ENCODE data around the gene PTGS2.

Gene PTGS2

DNA sequence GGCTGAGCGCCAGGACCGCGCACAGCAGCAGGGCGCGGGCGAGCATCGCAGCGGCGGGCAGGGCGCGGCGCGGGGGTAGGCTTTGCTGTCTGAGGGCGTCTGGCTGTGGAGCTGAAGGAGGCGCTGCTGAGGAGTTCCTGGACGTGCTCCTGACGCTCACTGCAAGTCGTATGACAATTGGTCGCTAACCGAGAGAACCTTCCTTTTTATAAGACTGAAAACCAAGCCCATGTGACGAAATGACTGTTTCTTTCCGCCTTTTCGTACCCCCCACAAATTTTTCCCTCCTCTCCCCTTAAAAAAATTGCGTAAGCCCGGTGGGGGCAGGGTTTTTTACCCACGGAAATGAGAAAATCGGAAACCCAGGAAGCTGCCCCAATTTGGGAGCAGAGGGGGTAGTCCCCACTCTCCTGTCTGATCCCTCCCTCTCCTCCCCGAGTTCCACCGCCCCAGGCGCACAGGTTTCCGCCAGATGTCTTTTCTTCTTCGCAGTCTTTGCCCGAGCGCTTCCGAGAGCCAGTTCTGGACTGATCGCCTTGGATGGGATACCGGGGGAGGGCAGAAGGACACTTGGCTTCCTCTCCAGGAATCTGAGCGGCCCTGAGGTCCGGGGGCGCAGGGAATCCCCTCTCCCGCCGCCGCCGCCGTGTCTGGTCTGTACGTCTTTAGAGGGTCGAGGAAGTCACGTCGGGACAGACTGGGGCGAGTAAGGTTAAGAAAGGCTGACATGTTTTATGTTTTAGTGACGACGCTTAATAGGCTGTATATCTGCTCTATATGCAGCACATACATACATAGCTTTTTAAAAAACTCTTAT, at the start of gene PTGS2:
Gene PTGS2 (minus strand): TSS at position 179 of the 817 bp plus-strand sequence. CDS start 133 bp downstream, at position 46.
- DNase-seq = no peak

- DNase-seq = no peak
These were observed 42.6 kb upstream of the PTGS2 start for GRCh38 chr1:186722711-186723309.

- DNase-seq = no peak
These were observed 37.1 kb upstream of the PTGS2 start for GRCh38 chr1:186717286-186717685.

DNA sequence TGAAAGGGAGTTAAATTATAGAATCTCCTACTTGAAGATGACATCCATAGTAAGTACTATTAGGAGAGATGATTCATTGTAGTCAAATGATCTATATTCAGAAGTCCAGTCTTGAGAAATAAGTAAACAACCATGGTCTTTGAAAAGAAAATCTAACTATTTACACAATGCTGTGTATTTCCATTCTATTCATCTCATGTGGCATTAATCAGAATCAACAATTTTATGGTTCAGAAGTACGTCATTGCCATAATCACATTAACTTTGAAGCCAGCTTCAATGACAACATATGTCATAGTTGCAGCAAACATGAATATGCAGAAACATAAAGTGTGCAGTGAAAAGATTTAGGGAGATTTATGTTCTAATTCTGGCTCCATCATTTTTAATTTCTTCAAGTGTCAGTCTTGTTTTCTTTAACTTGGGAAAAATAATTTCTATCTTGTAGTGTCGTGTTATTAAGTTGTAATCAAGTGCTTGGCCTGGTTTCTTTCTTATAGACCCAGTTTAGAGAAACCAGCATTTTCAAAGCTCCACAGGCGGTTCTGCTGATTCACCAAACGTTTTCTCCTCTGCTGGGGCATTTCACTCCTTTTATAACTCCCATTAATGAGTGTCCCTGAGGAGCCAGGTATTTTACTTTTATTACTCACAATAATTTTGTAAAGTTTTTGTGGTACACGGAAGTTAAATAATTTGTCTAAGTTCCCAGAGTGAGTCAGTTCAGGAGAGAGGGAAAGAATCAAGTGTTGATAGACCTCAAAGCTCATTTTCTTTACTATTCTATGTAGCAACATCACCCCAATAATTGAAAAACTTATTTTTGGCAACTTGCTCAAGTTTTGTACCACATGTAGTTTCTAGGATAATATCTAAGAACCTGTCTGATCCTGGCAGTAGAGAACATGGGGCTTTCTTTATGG, 35.9 kb upstream of the PTGS2 start:
- DNase-seq = no peak

GRCh38 chr1:186710696-186711095, 30.5 kb upstream of the PTGS2 start:
- no peak for DNase-seq

DNA sequence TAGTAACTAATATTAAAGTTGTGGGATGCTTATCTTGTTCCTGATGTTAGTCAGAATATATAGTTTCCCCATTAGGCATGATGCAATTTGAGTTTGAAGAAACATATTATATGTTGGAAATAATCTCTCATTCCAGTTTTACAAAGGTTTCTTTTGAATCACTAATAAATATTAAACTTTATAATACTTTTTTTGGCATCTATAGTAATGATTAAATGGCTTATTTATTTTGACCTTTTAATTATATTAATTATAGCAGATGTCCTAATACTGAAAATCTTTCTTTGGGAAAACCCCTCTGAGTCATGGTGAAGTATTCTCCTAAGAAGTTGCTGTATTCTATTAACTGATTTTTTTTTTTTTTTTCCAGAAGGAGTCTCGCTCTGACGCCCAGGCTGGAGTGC, 28.5 kb upstream of the PTGS2 start:
- no peak for DNase-seq

DNA sequence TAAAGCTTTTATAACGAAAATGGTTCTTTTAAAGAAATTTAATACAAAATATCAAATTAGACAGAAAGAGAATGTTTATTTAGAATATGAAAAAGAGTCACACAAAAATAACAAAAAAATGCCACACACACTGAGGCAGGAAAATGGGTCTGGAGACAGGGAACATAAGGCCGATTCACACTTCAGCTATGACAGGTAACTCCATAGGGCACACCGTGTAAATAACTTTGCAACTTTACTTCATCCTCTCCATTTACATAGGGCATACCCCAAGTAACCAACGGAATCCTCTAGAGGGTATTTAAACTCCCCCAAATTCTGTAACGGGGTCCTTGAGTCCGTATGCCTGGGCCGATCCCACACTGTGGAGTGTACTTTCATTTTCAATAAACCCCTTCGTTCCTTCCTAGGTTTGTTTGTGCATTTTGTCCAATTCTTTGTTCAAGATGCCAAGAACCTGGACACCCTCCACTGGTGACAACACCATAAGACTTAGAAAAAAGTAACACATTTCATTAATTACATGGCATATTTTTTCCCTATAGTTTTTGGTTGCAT, 23.1 kb upstream of the PTGS2 start:
- no peak for DNase-seq

DNA sequence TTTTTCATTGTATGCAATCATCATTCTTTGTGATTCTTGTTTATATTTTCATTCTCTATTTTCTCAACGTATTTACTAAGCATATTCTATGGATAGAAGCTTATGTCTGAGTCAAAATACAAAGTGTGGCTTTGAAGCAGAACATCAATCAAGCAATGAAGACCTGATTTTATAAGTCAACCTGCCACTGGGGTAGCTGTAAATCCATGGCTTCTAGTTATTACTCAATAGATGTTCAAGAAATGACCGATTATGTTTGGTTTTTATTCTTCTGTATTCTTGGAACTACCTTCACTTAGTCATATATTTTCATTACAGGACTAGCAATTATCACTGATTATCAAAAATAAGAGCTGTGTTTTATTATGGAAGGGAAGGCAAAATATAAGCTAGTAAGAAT, 20.5 kb upstream of the PTGS2 start:
- no peak for DNase-seq

DNA sequence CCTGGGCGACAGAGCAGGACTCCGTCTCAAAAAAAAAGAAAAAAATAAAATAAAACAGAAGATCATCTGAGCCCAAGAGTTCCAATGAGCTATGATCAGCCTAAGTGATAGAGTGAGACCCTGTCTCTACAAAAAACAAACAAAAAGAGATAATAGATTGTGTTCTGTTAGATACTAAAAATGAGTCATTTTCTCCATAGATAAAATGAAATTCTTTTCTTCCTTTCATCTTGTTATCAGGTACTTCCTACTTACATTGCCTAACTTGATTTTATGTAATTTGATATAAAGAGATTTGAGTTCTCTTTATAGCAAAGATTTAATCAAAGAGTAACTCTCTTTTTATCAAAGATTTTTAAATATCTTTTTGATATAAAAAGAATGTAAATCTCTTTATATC, 19.3 kb upstream of the PTGS2 start:
- DNase-seq = no peak

- DNase-seq = no peak
These were observed 9.7 kb upstream of the PTGS2 start for GRCh38 chr1:186689907-186690306.

- DNase-seq = no peak
These were observed 9.2 kb upstream of the PTGS2 start for GRCh38 chr1:186689376-186689775.

DNA sequence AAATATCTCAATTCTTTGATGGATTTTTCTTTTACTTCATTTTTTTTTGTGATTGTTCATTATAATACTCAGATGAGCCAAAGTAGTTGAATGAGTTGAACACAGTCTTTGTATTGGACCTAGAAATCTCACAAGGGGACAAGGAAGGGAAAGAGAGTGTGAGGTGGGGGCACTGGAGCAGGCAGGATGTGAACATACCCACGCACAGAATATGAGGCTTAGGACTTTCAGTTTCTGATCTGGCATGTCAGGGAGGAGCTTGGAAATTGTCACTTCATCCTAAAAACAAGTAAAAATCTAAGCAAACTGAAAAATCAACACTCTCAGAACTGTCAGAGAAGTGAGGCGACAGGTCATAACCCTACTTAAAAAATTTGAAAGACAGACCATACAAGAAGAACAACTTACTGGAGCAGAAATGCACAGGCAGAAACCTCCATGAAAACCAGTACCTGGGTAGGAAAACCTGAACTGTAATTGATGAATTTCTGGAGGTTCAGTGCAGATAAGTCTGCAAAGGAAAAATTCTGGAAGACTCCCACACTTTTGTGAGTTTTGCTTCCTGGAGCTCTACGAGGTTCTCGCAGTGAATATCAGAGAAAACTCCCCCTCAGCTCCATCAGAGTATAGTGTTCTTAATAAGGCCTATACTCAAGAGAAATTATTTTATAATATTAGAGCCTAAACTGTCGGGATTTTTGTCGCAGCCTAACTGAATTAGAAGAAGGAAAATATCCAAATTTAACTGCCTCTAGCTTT, 3.6 kb upstream of the PTGS2 start:
- no peak for DNase-seq

GRCh38 chr1:186682736-186683135, 2.5 kb upstream of the PTGS2 start:
- DNase-seq = no peak

- DNase-seq = no peak
These were observed 1.6 kb upstream of the PTGS2 start for GRCh38 chr1:186681801-186682200.

DNA sequence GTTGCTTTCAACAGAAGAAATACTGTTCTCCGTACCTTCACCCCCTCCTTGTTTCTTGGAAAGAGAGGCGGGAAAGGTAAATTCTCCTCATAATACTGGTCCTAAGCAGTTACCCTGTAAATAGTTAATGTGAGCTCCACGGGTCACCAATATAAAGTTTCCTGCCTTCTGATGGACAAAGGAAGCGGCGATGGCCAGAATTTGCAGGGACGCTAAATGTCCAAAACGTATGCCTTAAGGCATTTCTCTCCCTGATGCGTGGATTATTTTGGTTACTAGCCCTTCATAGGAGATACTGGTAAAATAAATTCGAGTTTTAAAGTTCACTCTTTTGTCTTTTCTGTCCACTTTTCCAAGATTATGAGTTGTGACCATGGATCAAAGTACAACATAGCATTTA, 898 bp upstream of the PTGS2 start:
- DNase-seq = no peak

DNA sequence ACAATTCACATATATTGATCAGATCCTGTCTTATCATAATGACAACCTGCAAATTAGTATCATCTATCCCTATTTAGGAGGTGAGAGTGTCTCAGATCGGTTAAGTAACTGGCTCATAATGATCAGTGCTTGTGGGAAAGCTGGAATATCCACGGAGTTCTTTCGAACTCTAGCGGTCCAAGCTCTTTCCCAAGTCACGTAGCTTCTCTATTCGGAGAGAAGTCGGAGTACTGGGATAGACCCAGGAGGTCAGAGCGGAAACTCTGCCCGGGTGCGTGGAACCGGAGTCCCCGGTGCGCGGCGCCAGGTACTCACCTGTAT, 339 bp downstream of the PTGS2 start:
- no peak for DNase-seq

DNA sequence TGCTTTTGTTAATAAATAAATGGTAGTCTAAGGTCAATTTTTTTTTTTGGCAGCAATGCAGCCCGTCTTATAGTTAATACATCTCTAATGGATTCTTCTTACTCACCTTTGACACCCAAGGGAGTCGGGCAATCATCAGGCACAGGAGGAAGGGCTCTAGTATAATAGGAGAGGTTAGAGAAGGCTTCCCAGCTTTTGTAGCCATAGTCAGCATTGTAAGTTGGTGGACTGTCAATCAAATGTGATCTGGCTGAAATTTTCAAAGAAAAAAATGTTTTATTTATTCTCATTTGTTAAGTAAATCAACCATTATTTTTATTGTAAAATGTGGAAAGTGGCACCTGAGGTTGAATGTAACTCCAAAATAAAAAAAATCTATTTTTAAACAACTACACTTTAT, 2.1 kb downstream of the PTGS2 start:
- no peak for DNase-seq

DNA sequence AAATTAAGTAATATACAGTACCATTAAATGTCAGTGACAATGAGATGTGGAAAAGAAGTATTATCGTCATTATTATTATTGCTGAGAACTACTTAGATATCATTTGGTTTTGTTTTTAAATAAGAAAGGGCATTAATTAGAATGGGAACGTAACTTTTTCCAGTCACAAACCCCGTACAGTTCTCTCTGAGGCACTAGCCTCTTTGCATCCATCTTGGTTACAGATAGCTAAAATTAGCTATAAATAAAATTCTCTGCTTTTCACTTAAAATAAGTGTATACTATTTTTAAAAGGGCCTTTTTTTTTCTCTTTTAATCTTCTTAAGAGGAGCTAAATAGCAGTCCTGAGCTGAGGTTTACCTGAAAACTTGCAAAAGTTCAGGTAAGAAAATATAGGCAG, 7.6 kb downstream of the PTGS2 start:
- no peak for DNase-seq

GRCh38 chr1:186672131-186672530, 8.1 kb downstream of the PTGS2 start:
- DNase-seq = no peak

DNA sequence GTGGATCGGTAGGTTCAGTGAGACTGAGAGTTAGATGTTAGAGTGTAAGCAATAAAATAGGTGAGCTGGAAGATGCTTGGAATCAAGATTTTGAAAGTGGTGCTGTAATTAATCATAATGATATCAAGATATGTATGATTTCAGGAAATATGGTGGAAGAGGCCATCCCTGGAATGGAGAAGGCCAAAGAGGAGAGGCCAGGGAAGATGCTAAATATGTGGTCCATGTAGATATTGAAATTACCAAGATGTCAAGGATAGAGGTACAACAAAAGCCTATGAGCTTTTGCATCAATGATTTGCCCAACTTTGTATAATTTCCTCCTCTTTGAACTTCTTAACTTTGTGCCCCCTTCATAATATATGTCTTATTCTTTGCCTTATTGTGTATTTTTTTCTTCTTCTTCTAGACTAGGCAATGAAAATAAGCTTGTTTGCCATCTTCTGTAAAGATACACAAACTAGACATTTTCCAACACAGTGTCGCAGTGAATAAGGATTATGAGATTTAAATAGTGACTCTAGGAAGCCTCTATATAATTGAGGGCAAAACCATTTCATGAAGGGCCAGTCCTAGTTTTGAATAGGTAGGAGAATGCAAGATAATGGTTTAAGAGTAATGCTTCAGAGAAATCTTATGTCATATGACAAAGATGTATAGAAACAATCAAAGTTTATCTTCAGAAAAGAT, 8.9 kb downstream of the PTGS2 start:
- no peak for DNase-seq

GRCh38 chr1:186670297-186671135, 9.7 kb downstream of the PTGS2 start:
- no peak for DNase-seq

All from DMS79 (cell line).